IPS-18c (cell line): Measurements from ENCODE around the gene KLHDC8B.
"Not testable (repeated sequence)": the region's sequence is repeated elsewhere in the genome, so short reads cannot be mapped to it uniquely, and the experiment has no call there.

Experiments
- H3K4me3 ChIP-seq: 2 replicates; pipeline ENCODE4 v1.7.0; 2013; ENCODE audit warnings: low read depth, mild to moderate bottlenecking, low read length, moderate library complexity; ENCODE audit not compliant: insufficient read depth
- H3K9me3 ChIP-seq: one replicate; pipeline ENCODE4 v1.6.1; 2013; ENCODE audit warnings: mild to moderate bottlenecking, low read length, moderate library complexity; ENCODE audit not compliant: control insufficient read depth, insufficient read depth

Gene KLHDC8B

GRCh38 chr3:49173116-49173791, 1.9 kb downstream of the KLHDC8B start:
- Histone ChIP-seq H3K4me3 (no peak overlapping the region), H3K9me3 (no peaks in the 10 kb centered on the region)

GRCh38 chr3:49173792-49174170, 2.4 kb downstream of the KLHDC8B start:
- no peaks in the 10 kb centered on the region for H3K9me3 ChIP-seq
- H3K4me3 ChIP-seq, result no peak overlapping the region

GRCh38 chr3:49174397-49174985, 3.1 kb downstream of the KLHDC8B start:
- Histone ChIP-seq H3K9me3 (no peaks in the 10 kb centered on the region), H3K4me3 (no peak overlapping the region)

- Histone ChIP-seq H3K4me3 (no peak overlapping the region), H3K9me3 (no peaks in the 10 kb centered on the region)
Observed at GRCh38 chr3:49175530-49175929, 4.1 kb downstream of the KLHDC8B start.

- H3K9me3 ChIP-seq, result no peaks in the 10 kb centered on the region
- H3K4me3 ChIP-seq, result no peak overlapping the region
Observed at GRCh38 chr3:49177073-49177472, 5.7 kb downstream of the KLHDC8B start.

GRCh38 chr3:49180116-49180515, 8.7 kb downstream of the KLHDC8B start:
- Histone ChIP-seq H3K4me3 (no peak overlapping the region), H3K9me3 (peaks cover 3% of the 10 kb centered on the region)

GRCh38 chr3:49181351-49181750, 10.0 kb downstream of the KLHDC8B start:
- peaks cover 3% of the 10 kb centered on the region for H3K9me3 ChIP-seq
- no peak overlapping the region for H3K4me3 ChIP-seq

- H3K4me3 ChIP-seq, result no peak overlapping the region
- peaks cover 3% of the 10 kb centered on the region for H3K9me3 ChIP-seq
Observed at GRCh38 chr3:49182682-49183081, 11.3 kb downstream of the KLHDC8B start.

GRCh38 chr3:49183873-49184272, 12.5 kb downstream of the KLHDC8B start:
- Histone ChIP-seq H3K4me3 (no peak overlapping the region), H3K9me3 (peaks cover 3% of the 10 kb centered on the region)

- no peaks in the 10 kb centered on the region for H3K9me3 ChIP-seq
- H3K4me3 ChIP-seq, result no peak overlapping the region
Observed at GRCh38 chr3:49191741-49192140, 20.3 kb downstream of the KLHDC8B start.

- Histone ChIP-seq H3K4me3 (no peak overlapping the region), H3K9me3 (no peaks in the 10 kb centered on the region)
Observed at GRCh38 chr3:49198161-49198560, 26.8 kb downstream of the KLHDC8B start.

- Histone ChIP-seq H3K9me3 (no peaks in the 10 kb centered on the region), H3K4me3 (no peak overlapping the region)
Observed at GRCh38 chr3:49198611-49199230, 27.3 kb downstream of the KLHDC8B start.

- Histone ChIP-seq H3K9me3 (no peaks in the 10 kb centered on the region), H3K4me3 (no peak overlapping the region)
Observed at GRCh38 chr3:49199239-49199899, 28.0 kb downstream of the KLHDC8B start.

GRCh38 chr3:49199900-49200281, 28.5 kb downstream of the KLHDC8B start:
- Histone ChIP-seq H3K4me3 (no peak overlapping the region), H3K9me3 (no peaks in the 10 kb centered on the region)

GRCh38 chr3:49213541-49213943, 42.1 kb downstream of the KLHDC8B start:
- no peak overlapping the region for H3K4me3 ChIP-seq
- peaks cover 2% of the 10 kb centered on the region for H3K9me3 ChIP-seq

GRCh38 chr3:49213998-49214397, 42.6 kb downstream of the KLHDC8B start:
- peaks cover 2% of the 10 kb centered on the region for H3K9me3 ChIP-seq
- no peak overlapping the region for H3K4me3 ChIP-seq

- not testable (repeated sequence) for H3K9me3 ChIP-seq, H3K4me3 ChIP-seq
Observed at GRCh38 chr3:49216687-49217086, 45.3 kb downstream of the KLHDC8B start.

GRCh38 chr3:49217108-49217507, 45.7 kb downstream of the KLHDC8B start:
- H3K4me3 ChIP-seq, H3K9me3 ChIP-seq: not testable (repeated sequence)
